Thoracic aorta (tissue), 2 donors: ENCODE results near the gene C21orf91. TPM values are rescaled to one million over a fixed set of nuclear protein-coding genes. Genes with fewer than 3 reads are reported as not detected.

Source experiments
- ATAC-seq: fragments of 150-250 bp; one replicate; pipeline ENCODE4 v1.8.0; 2017; ENCODE audit warnings: low read depth; ENCODE audit not compliant: insufficient number of reproducible peaks, low FRiP score
- DNase-seq: peaks from one replicate; pipeline ENCODE4 v3.0.0-alpha.2; 2020; ENCODE audit warnings: low spot score
- H3K27ac ChIP-seq, 2 donors: fragments of 200-600 bp; sonication (generic); 1 replicate in 1 of 2; 2 replicates in 1 of 2; pipeline ENCODE4 v1.5.1; 2016; ENCODE audit warnings: mild to moderate bottlenecking in 2 of 2, moderate library complexity in 2 of 2
- H3K27me3 ChIP-seq: fragments of 200-600 bp; sonication (generic); replicated peaks from 2 replicates; pipeline ENCODE4 v1.6.0; 2016; ENCODE audit warnings: mild to moderate bottlenecking; ENCODE audit not compliant: insufficient read depth
- H3K36me3 ChIP-seq: fragments of 200-600 bp; sonication (generic); one replicate; pipeline ENCODE4 v1.5.1; 2016
- H3K4me1 ChIP-seq, 2 donors: fragments of 200-600 bp; sonication (generic); 1 replicate in 1 of 2; 2 replicates in 1 of 2; pipeline versions ENCODE4 v1.5.1 to v1.6.0; 2016; ENCODE audit warnings: low read depth in 2 of 2, mild to moderate bottlenecking in 1 of 2; ENCODE audit not compliant: control insufficient read depth in 1 of 2
- H3K4me3 ChIP-seq: fragments of 200-600 bp; sonication (generic); 2 replicates; pipeline ENCODE4 v1.5.1; 2016; ENCODE audit warnings: mild to moderate bottlenecking
- H3K9me3 ChIP-seq: fragments of 200-600 bp; sonication (generic); 2 replicates; pipeline ENCODE4 v1.5.1; 2016
- total RNA-seq, 2 donors: library from RNA; depleted of rRNA; stranded (reverse); fragments of >200 nt; gene quantifications; one replicate each; pipeline versions ENCODE4 v1.1.0 to v1.2.3, GENCODE V29; 2016
- TF ChIP-seq, protein P1 (sequence below): fragments of 200-600 bp; sonication (generic); IDR thresholded peaks from one replicate; pipeline ENCODE4 v1.5.1; 2019; ENCODE audit warnings: antibody characterized with exemption

C21orf91 gene
- total RNA-seq, 2 donors from 2014 or later: 5.7 to 6.9 TPM

DNA sequence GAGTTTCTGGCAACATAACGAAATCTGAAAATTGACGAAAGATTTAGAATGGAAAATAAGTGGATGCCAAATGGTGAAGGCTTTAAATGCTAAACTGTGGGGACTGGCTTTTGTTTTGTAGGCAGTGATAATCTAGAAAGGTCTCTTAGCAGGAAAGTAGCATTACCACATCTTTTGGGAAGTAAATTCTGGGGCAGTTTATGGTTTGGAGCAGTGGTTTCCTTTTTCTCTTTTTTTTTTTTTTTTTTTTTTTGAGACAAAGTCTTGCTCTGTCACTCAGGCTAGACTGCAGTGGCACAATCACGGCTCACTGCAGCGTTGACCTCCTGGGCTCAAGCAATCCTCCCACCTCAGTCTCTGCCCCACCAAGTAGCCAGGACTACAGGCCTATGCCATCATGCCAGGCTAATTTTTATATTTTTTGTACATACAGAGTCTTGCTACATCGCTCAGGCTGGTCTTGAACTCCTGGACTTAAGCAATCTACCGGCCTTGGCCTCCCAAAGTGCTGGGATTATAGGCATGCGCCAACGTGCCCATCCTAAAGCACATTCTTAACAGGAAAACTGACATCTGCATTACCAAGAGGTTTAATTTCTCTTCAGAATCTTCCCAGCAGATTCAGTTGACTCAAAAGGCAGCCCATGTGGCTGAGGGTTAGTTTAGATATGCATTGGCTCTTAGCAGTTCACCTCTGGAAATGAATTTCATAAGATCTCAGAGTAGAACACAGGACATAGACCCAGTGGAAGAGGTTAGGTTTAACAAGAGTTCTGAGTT is 32.9 kb downstream of the C21orf91 start:
- H3K36me3 ChIP-seq: peaks cover 10% of the 10 kb centered on the region
- no peaks in the 10 kb centered on the region for H3K27me3 ChIP-seq
- no peak for ATAC-seq
- no peaks in the 10 kb centered on the region for H3K4me1 ChIP-seq
- TF ChIP-seq, protein P1, sequence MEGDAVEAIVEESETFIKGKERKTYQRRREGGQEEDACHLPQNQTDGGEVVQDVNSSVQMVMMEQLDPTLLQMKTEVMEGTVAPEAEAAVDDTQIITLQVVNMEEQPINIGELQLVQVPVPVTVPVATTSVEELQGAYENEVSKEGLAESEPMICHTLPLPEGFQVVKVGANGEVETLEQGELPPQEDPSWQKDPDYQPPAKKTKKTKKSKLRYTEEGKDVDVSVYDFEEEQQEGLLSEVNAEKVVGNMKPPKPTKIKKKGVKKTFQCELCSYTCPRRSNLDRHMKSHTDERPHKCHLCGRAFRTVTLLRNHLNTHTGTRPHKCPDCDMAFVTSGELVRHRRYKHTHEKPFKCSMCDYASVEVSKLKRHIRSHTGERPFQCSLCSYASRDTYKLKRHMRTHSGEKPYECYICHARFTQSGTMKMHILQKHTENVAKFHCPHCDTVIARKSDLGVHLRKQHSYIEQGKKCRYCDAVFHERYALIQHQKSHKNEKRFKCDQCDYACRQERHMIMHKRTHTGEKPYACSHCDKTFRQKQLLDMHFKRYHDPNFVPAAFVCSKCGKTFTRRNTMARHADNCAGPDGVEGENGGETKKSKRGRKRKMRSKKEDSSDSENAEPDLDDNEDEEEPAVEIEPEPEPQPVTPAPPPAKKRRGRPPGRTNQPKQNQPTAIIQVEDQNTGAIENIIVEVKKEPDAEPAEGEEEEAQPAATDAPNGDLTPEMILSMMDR: no peak
- H3K27ac ChIP-seq: no peak overlapping the region
- H3K9me3 ChIP-seq: no peaks in the 10 kb centered on the region
- no peak overlapping the region for H3K4me3 ChIP-seq
- DNase-seq: no peak

DNA sequence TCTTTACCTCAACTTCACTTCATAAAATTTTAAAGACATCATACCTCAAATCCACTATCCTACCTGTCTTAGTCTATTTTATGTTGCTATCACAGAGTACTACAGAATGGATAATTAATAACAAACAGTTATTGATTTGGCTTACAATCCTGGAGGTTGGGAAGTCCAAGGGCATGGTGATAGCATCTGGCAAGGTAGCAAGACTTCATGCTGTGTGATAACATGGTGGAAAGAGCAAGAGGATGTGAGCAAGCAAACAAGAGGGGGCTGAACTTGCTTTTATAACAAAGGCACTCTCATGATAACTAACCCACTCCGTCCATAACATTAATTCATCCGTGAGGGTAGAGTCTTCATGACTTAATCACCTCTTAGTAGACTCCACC is 33.8 kb downstream of the C21orf91 start:
- no peaks in the 10 kb centered on the region for H3K4me1 ChIP-seq
- ATAC-seq (no peak), DNase-seq (no peak)
- no peaks in the 10 kb centered on the region for H3K9me3 ChIP-seq
- TF ChIP-seq, protein P1: no peak
- H3K27ac ChIP-seq: no peak overlapping the region
- no peak overlapping the region for H3K4me3 ChIP-seq
- peaks cover 10% of the 10 kb centered on the region for H3K36me3 ChIP-seq
- no peaks in the 10 kb centered on the region for H3K27me3 ChIP-seq

DNA sequence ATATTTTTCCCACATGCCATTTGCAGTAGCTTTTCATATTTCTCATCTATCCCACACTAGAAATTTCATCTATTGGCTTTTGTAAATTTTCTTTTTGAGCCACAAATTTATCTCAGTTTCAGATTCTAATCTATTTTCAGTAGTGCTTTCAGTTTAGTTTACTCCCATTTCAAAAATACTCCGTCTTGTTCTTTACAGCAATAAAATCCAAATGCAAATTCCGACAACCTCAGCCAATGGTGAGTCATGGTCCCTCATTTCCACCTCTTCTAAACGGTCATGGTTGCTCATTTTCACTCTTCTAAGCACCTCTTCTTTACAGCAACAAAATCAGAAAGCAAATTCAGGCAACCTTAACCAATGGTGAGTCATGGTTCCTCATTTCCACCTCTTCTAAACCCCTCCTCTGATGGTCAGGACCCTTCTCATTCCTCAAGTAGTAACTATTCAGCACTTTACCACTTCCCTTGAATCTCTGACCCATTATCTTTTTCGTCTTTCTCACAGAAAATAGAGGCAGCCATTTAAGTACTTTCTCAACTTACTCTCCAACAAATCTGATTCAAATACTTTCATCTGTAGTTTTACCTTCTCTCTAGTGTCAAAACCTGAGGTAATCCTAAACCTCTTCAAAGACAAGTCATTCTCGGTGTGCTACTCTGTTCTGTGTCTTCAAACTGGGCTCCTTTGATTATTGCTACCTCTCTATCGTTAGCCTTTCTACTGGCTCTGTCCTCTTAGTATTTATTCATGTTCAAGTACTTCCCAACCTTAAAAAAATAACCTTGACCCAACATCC is 34.4 kb downstream of the C21orf91 start:
- Histone ChIP-seq H3K4me1 (no peaks in the 10 kb centered on the region), H3K27me3 (no peaks in the 10 kb centered on the region), H3K4me3 (no peak overlapping the region), H3K27ac (no peak overlapping the region), H3K36me3 (peaks cover 10% of the 10 kb centered on the region), H3K9me3 (no peaks in the 10 kb centered on the region)
- TF ChIP-seq, protein P1: no peak
- no peak for DNase-seq
- no peak for ATAC-seq

DNA sequence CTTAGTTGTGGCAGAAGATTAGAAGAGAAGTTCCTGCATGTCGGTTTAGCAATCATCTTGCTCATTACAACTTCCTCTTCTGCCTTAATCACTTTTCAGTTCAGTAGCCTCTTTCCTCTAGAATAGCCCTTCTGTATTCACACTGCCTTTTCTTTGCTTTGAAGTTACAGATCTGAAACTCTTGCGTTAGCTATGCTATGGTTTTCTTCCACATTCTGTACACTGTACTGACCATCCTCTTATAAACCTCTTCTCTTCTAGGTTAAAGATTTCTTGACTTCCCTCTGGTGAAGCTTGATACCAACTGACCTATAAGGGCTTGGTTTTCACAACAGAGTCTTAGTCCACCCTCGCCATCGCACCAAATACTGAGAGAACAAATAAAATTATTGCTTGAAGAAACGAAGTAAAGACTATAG is 35.0 kb downstream of the C21orf91 start:
- no peak overlapping the region for H3K27ac ChIP-seq
- DNase-seq (no peak), ATAC-seq (no peak)
- TF ChIP-seq, protein P1: no peak
- no peaks in the 10 kb centered on the region for H3K4me1 ChIP-seq
- H3K4me3 ChIP-seq: no peak overlapping the region
- H3K27me3 ChIP-seq: no peaks in the 10 kb centered on the region
- peaks cover 10% of the 10 kb centered on the region for H3K36me3 ChIP-seq
- no peaks in the 10 kb centered on the region for H3K9me3 ChIP-seq

DNA sequence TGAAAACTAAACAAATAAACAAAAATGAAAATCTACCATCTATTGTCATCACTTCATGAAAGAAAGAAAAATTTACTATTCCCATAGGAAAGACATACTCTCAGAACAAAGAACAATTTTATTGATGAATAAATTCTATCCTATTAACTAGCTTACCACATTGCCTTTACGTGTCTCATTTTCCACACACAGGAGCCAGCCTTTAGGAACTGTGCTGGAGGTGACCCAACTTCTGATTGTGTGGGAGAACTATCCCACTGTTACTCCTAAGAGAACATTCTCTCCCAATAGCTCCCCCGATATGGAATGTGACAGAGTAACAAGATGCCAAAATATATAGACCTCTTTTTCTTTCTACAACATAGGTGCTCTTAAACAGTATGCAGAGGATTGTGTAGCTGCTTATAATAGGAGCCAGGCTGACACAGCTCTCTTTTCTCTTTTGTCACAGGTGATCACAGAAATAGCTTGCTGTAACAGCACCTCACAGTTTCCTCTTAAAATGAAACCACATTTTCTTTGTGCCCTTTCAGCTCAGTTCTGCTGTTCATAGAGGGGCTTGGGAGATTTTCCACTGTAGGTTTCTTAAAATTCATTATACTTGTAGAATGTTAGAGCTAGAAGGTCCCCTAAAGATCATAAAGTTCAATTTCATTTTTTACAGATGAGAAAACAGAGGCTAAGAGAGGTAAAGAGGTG is 35.5 kb downstream of the C21orf91 start:
- Histone ChIP-seq H3K9me3 (no peaks in the 10 kb centered on the region), H3K27ac (no peak overlapping the region), H3K27me3 (no peaks in the 10 kb centered on the region), H3K4me1 (no peaks in the 10 kb centered on the region), H3K36me3 (peaks cover 10% of the 10 kb centered on the region), H3K4me3 (no peak overlapping the region)
- ATAC-seq: no peak
- DNase-seq: no peak
- TF ChIP-seq, protein P1: no peak
